Loucy (cell line): ENCODE measurements around the gene TRIM33.
A peak's percentile ranks its signal among the peaks of the same experiment; 100 is the strongest.

Source experiments
- H2AFZ ChIP-seq: fragments of 200-600 bp; sonication (generic); 2 replicates; pipeline ENCODE4 v1.6.0; 2016; ENCODE audit warnings: antibody characterized with exemption, mild to moderate bottlenecking, low read length, moderate library complexity
- H3F3A ChIP-seq: fragments of 200-600 bp; 2 replicates; pipeline ENCODE4 v1.6.0; 2016; ENCODE audit warnings: antibody characterized with exemption, low read depth, mild to moderate bottlenecking
- H3K27me3 ChIP-seq: fragments of 200-600 bp; sonication (generic); 2 replicates; pipeline ENCODE4 v1.6.1; 2014; ENCODE audit warnings: low read length, mild to moderate bottlenecking; ENCODE audit not compliant: insufficient read depth, poor library complexity, severe bottlenecking
- H3K36me3 ChIP-seq: fragments of 200-600 bp; sonication (generic); 2 replicates; pipeline ENCODE4 v1.6.1; 2016; ENCODE audit warnings: low read length; ENCODE audit not compliant: insufficient read depth
- H3K4me1 ChIP-seq: fragments of 200-600 bp; sonication (generic); 2 replicates; pipeline ENCODE4 v1.5.1; 2014; ENCODE audit warnings: low read length, mild to moderate bottlenecking; ENCODE audit not compliant: insufficient read depth, poor library complexity, severe bottlenecking
- H3K4me2 ChIP-seq: fragments of 200-600 bp; sonication (generic); 2 replicates; pipeline ENCODE4 v1.6.0; 2014; ENCODE audit warnings: antibody characterized with exemption, low read length, low read depth, mild to moderate bottlenecking; ENCODE audit not compliant: poor library complexity, severe bottlenecking
- H3K4me3 ChIP-seq: fragments of 200-600 bp; sonication (generic); 2 replicates; pipeline ENCODE4 v1.5.1; 2014; ENCODE audit warnings: low read length, mild to moderate bottlenecking, mixed read lengths; ENCODE audit not compliant: poor library complexity, severe bottlenecking
- H3K79me2 ChIP-seq: fragments of 200-600 bp; sonication (generic); 2 replicates; pipeline ENCODE4 v1.6.1; 2014; ENCODE audit warnings: low read length; ENCODE audit not compliant: insufficient read depth
- H3K9ac ChIP-seq: fragments of 200-600 bp; sonication (generic); 2 replicates; pipeline ENCODE4 v1.6.0; 2014; ENCODE audit warnings: mild to moderate bottlenecking, low read depth, low read length, moderate library complexity; ENCODE audit not compliant: poor library complexity, severe bottlenecking
- H3K9me2 ChIP-seq: fragments of 200-600 bp; sonication (generic); replicated peaks from 2 replicates; pipeline ENCODE4 v1.6.1; 2016; ENCODE audit warnings: low read depth, low read length, mixed read lengths
- H3K9me3 ChIP-seq: fragments of 200-600 bp; sonication (generic); 2 replicates; pipeline ENCODE4 v1.6.1; 2014; ENCODE audit warnings: mild to moderate bottlenecking, antibody characterized with exemption, low read length, low read depth; ENCODE audit not compliant: insufficient read depth
- H4K20me1 ChIP-seq: fragments of 200-600 bp; sonication (generic); 2 replicates; pipeline ENCODE4 v1.6.0; 2014; ENCODE audit warnings: antibody characterized with exemption, low read length, mild to moderate bottlenecking; ENCODE audit not compliant: insufficient read depth, poor library complexity, severe bottlenecking
- EZH2phosphoT487 ChIP-seq: fragments of 200-600 bp; IDR thresholded peaks from 2 replicates; pipeline ENCODE4 v1.6.1; 2018; ENCODE audit warnings: antibody characterized with exemption, mild to moderate bottlenecking, moderate library complexity, borderline replicate concordance
- TF ChIP-seq, protein P1 (sequence below): fragments of 200-600 bp; sonication (generic); conservative IDR thresholded peaks from 2 replicates; pipeline ENCODE4 v1.5.1; 2014; ENCODE audit warnings: mild to moderate bottlenecking, antibody characterized with exemption, low read length

TRIM33 gene

DNA sequence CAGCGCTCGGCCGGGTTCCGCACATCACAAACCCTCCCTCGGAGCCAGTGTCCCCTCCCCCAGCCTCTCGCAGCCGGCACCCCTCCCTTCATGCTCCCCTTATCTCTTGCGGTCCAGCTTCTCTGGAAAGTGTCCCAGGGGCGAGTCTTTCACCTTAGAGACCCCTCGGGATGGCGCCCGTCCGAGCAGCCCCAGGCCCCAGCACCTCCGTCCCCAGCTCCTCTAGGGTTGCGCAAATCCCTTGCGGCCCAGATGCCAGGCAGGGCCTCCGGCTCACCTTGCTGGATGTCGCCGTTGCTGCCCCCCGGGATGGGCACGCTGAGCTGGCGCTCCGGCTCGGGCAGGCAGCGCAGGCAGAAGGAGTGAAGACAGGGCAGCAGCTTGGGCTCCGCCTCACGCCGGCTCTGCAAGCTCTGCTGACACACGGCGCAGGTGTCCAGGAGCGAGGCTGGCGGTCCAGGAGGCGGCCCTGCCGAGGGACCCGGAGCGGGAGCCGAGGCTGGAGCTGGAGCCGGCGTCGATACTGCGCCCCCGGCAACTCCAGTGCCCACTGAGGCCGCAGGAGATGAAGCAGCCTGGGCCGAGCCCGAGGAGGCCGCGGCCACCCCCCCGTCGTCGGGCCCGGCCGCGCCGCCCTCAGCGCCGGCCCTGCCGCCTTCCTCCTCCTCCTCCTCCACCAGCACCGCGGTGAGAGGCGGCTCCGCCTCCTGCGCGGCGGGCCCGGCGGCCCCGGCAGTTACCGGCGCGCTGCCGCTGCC lies 550 bp downstream of the TRIM33 start:
- Histone ChIP-seq H3F3A (no peaks in the 10 kb centered on the region; the same call in 1 of the 2 replicates), H3K9me2 (no peaks in the 10 kb centered on the region), H4K20me1 (peaks cover 50% of the 10 kb centered on the region), H3K27me3 (no peaks in the 10 kb centered on the region), H3K4me2 (peak overlapping the region; percentile 95), H3K36me3 (no peaks in the 10 kb centered on the region), H3K79me2 (peaks cover 66% of the 10 kb centered on the region), H3K9ac (peak overlapping the region; percentile 79), H3K4me3 (peak overlapping the region; percentile 77), H2AFZ (peak overlapping the region; percentile 64; the same call in 1 of the 2 replicates), H3K9me3 (no peaks in the 10 kb centered on the region), H3K4me1 (peaks cover 48% of the 10 kb centered on the region)
- TF ChIP-seq, protein P1, sequence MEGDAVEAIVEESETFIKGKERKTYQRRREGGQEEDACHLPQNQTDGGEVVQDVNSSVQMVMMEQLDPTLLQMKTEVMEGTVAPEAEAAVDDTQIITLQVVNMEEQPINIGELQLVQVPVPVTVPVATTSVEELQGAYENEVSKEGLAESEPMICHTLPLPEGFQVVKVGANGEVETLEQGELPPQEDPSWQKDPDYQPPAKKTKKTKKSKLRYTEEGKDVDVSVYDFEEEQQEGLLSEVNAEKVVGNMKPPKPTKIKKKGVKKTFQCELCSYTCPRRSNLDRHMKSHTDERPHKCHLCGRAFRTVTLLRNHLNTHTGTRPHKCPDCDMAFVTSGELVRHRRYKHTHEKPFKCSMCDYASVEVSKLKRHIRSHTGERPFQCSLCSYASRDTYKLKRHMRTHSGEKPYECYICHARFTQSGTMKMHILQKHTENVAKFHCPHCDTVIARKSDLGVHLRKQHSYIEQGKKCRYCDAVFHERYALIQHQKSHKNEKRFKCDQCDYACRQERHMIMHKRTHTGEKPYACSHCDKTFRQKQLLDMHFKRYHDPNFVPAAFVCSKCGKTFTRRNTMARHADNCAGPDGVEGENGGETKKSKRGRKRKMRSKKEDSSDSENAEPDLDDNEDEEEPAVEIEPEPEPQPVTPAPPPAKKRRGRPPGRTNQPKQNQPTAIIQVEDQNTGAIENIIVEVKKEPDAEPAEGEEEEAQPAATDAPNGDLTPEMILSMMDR, result no peak
- no peak for TF ChIP-seq EZH2phosphoT487

DNA sequence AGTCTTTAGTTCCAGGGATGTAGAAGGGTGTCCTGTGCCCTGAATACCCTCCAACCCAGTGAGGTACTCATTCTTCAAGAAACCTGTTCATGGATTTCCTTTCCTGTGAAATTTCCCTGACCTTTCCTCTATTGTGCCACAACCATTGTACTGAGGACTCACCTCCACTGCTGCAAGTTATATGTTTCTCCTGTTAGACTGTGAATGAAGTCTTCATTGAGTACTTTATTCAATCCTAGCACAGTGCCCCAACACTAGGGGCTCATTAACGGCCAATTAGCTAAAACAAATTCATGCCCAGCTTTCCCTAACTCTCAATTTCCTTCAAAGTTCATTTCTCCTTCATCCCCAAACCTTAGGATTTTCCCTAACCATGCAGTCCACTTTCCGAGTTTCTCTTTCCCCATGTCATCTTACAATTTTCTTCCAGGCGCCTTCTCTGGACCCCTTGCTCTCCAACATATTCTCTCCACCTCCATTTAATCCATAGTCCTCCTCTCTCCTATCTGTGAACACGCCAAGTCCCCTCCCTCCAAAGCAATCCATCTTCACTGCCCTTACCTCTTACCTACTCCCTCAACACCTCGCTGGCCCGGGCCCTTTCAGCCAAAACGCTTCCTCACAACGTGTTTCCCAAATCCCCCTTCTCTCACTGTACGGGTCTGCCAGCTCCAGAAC lies 1.3 kb downstream of the TRIM33 start:
- H3K27me3 ChIP-seq, result no peaks in the 10 kb centered on the region
- H3K4me1 ChIP-seq, result peaks cover 55% of the 10 kb centered on the region
- no peak overlapping the region; the same call in 1 of the 2 replicates for H2AFZ ChIP-seq
- H3K79me2 ChIP-seq, result peaks cover 73% of the 10 kb centered on the region
- peaks cover 57% of the 10 kb centered on the region for H4K20me1 ChIP-seq
- TF ChIP-seq EZH2phosphoT487, result no peak
- TF ChIP-seq, protein P1, result no peak
- H3K9ac ChIP-seq, result peak overlapping the region; percentile 79
- H3K9me2 ChIP-seq, result no peaks in the 10 kb centered on the region
- H3K4me2 ChIP-seq, result peak overlapping the region; percentile 95
- H3K4me3 ChIP-seq, result peak overlapping the region; percentile 77
- H3K9me3 ChIP-seq, result no peaks in the 10 kb centered on the region
- no peaks in the 10 kb centered on the region for H3K36me3 ChIP-seq
- no peaks in the 10 kb centered on the region; the same call in 1 of the 2 replicates for H3F3A ChIP-seq

DNA sequence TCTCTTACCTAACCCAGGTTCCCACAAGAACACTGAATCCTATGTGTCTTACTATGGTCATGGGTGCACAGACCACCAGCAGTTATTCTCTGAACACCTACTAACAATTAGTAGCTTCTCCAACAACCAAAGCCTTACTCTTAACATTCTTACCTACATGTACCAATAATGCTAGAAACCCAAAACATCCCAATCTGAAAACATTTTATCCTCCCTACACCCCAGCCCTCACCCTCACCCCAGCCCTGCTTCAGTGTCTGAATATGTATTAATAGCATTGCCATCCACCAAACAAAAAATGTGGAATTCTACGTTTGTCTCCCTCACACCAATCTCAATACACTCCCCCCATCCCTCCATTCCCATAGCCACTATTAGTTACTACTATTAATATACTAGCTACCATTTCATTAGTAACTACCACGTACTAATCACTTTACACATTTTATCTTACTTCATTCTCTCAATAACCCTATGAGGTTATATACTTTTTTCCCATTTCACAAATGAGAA lies 2.6 kb downstream of the TRIM33 start:
- peak overlapping the region; percentile 79 for H3K9ac ChIP-seq

More for the DNA sequence above, 2.6 kb downstream of the TRIM33 start:
- peaks cover 86% of the 10 kb centered on the region for H3K79me2 ChIP-seq
- no peak overlapping the region for H2AFZ ChIP-seq
- H3K9me3 ChIP-seq, result no peaks in the 10 kb centered on the region
- peak overlapping the region; percentile 95 for H3K4me2 ChIP-seq
- TF ChIP-seq, protein P1, result no peak
- no peak for TF ChIP-seq EZH2phosphoT487
- no peaks in the 10 kb centered on the region for H3K9me2 ChIP-seq
- peaks cover 60% of the 10 kb centered on the region for H3K4me1 ChIP-seq
- H4K20me1 ChIP-seq, result peaks cover 70% of the 10 kb centered on the region
- no peaks in the 10 kb centered on the region; the same call in 1 of the 2 replicates for H3F3A ChIP-seq
- H3K4me3 ChIP-seq, result peak overlapping the region; percentile 77
- H3K36me3 ChIP-seq, result no peaks in the 10 kb centered on the region
- H3K27me3 ChIP-seq, result no peaks in the 10 kb centered on the region
